ENCODE data around the gene FOXO3.

The FOXO3 gene

GRCh38 chr6:108689272-108690161, 128.8 kb downstream of the FOXO3 start:
- no peak for TF ChIP-seq CTCF (IDR thresholded peaks at IDR 0.05; ENCODE audit: control extremely low read depth, extremely low read depth, low read depth, missing control alignments)
- DNase-seq (ENCODE audit: extremely low spot score), result no peak
- ChIA-PET CTCF (no interaction called here), POLR2A (no interaction called here)

GRCh38 chr6:108690326-108691049, 129.8 kb downstream of the FOXO3 start:
- ChIA-PET POLR2A (no interaction called here), CTCF (no interaction called here)
- DNase-seq (ENCODE audit: extremely low spot score), result no peak
- no peak for TF ChIP-seq CTCF (IDR thresholded peaks at IDR 0.05; ENCODE audit: control extremely low read depth, extremely low read depth, low read depth, missing control alignments)

GRCh38 chr6:108693430-108694154, 132.9 kb downstream of the FOXO3 start:
- CTCF ChIA-PET, result interaction anchor here (2.1 kb wide), 1 partner anchor 11 kb away, joined by 6 read pairs; no protein-coding TSS in a partner anchor
- TF ChIP-seq CTCF (IDR thresholded peaks at IDR 0.05; ENCODE audit: control extremely low read depth, extremely low read depth, low read depth, missing control alignments), result no peak
- POLR2A ChIA-PET, result no interaction called here
- DNase-seq (ENCODE audit: extremely low spot score), result no peak

- no peak for TF ChIP-seq CTCF (IDR thresholded peaks at IDR 0.05; ENCODE audit: control extremely low read depth, extremely low read depth, low read depth, missing control alignments)
- DNase-seq (ENCODE audit: extremely low spot score), result no peak
- CTCF ChIA-PET, result interaction anchor here (2.1 kb wide), 1 partner anchor 10 kb away, joined by 6 read pairs; no protein-coding TSS in a partner anchor
- POLR2A ChIA-PET, result no interaction called here
These were observed 134.1 kb downstream of the FOXO3 start for GRCh38 chr6:108694816-108695215.

GRCh38 chr6:108697561-108698161, 136.9 kb downstream of the FOXO3 start:
- ChIA-PET CTCF (no interaction called here), POLR2A (no interaction called here)
- TF ChIP-seq CTCF (IDR thresholded peaks at IDR 0.05; ENCODE audit: control extremely low read depth, extremely low read depth, low read depth, missing control alignments), result no peak
- no peak for DNase-seq (ENCODE audit: extremely low spot score)
